C1 segment of cervical spinal cord (tissue), 14 donors: ENCODE data around the gene GZF1.
A peak's percentile ranks its signal among the peaks of the same experiment; 100 is the strongest.

ENCODE experiments used
- DNase-seq, 14 donors: peaks; one replicate each; lab custom pipeline; 2025; lab: John Stamatoyannopoulos, UW

The GZF1 gene

GRCh38 chr20:23361476-23362391 is at the start of gene GZF1:
Gene GZF1, plus strand, starts transcription at chr20:23362182. Its CDS starts 2,202 bp downstream, at chr20:23364384.
- peak; percentile 73 to 99 (median 98) for DNase-seq

- no peak for DNase-seq
Observed at GRCh38 chr20:23313271-23313670, 48.7 kb upstream of the GZF1 start.

- DNase-seq, result no peak
Observed at GRCh38 chr20:23314699-23315098, 47.3 kb upstream of the GZF1 start.

- DNase-seq, result no peak
Observed at GRCh38 chr20:23315099-23315498, 46.9 kb upstream of the GZF1 start.

- no peak for DNase-seq
Observed at GRCh38 chr20:23316626-23317025, 45.4 kb upstream of the GZF1 start.

GRCh38 chr20:23317081-23317480 is 44.9 kb upstream of the GZF1 start:
- DNase-seq, result no peak

GRCh38 chr20:23318347-23318746 is 43.6 kb upstream of the GZF1 start:
- DNase-seq, result no peak

GRCh38 chr20:23320317-23320716 is 41.7 kb upstream of the GZF1 start:
- DNase-seq, result no peak

GRCh38 chr20:23325107-23325506 is 36.9 kb upstream of the GZF1 start:
- DNase-seq, result no peak

- no peak for DNase-seq
Observed at GRCh38 chr20:23326774-23327173, 35.2 kb upstream of the GZF1 start.

- DNase-seq, result no peak
Observed at GRCh38 chr20:23327617-23328333, 34.2 kb upstream of the GZF1 start.

GRCh38 chr20:23331450-23332350 is 30.3 kb upstream of the GZF1 start:
- no peak for DNase-seq

- no peak for DNase-seq
Observed at GRCh38 chr20:23332467-23332866, 29.5 kb upstream of the GZF1 start.

- DNase-seq, result no peak
Observed at GRCh38 chr20:23334111-23334510, 27.9 kb upstream of the GZF1 start.

- DNase-seq, result no peak
Observed at GRCh38 chr20:23335521-23335920, 26.5 kb upstream of the GZF1 start.

GRCh38 chr20:23336476-23336875 is 25.5 kb upstream of the GZF1 start:
- no peak for DNase-seq

GRCh38 chr20:23337312-23337711 is 24.7 kb upstream of the GZF1 start:
- DNase-seq, result peak in 1 of 14 donors; percentile 22

- DNase-seq, result no peak
Observed at GRCh38 chr20:23339986-23340385, 22.0 kb upstream of the GZF1 start.

GRCh38 chr20:23340524-23340923 is 21.5 kb upstream of the GZF1 start:
- DNase-seq, result peak in 9 of 14 donors; percentile 8 to 56 (median 18)

- DNase-seq, result no peak
Observed at GRCh38 chr20:23341073-23341472, 20.9 kb upstream of the GZF1 start.

- DNase-seq, result no peak
Observed at GRCh38 chr20:23343590-23343989, 18.4 kb upstream of the GZF1 start.

GRCh38 chr20:23344336-23344735 is 17.6 kb upstream of the GZF1 start:
- DNase-seq, result no peak
